A549 (cell line): Measurements from ENCODE around the gene MFAP3L. TPM values are rescaled to one million over a fixed set of nuclear protein-coding genes. Genes with fewer than 3 reads are reported as not detected.

Experiments
- ATAC-seq, 2 experiments: fragments of 200-7000 bp in 1 of 2; fragments of >200 bp in 1 of 2; cut with Nextera tagmentation in 1 of 2; cut with Tn5 transposase in 1 of 2; 3 replicates each; pipeline versions ENCODE4 v1.8.0 to v1.9.1; 2018 to 2020; ENCODE audit warnings: mild to moderate bottlenecking in 1 of 2, moderate library complexity in 1 of 2
- CTCF ChIA-PET: fragments of 300-600 bp; sonication (Branson Sonifier 250); formaldehyde crosslinking; extraction: SDS; loops from one replicate; lab custom pipeline; 2021; ENCODE audit warnings: antibody characterized with exemption, inconsistent platforms; lab: Yijun Ruan, JAX
- POLR2A ChIA-PET: fragments of 350-600 bp; formaldehyde crosslinking; extraction: SDS; loops from one replicate; lab custom pipeline; 2021; ENCODE audit warnings: antibody characterized with exemption, inconsistent platforms; lab: Yijun Ruan, JAX
- DNase-seq, 2 experiments: peaks; one replicate each; pipeline versions ENCODE4 v3.0.0 to v3.0.0-alpha.2; 2011 to 2016; ENCODE audit warnings: low read depth in 1 of 2, low spot score in 1 of 2
- FAIRE-seq: peaks from 2 replicates; lab custom pipeline; 2011; peaks lifted over from hg19 to GRCh38; lab: Jason Lieb, UNC
- H3K27ac ChIP-seq, 2 experiments: fragments of >200 bp; sonication (Bioruptor Twin); formaldehyde crosslinking; 3 replicates each; pipeline ENCODE4 v1.5.1; 2016 to 2017
- H3K4me1 ChIP-seq: fragments of >200 bp; sonication (Bioruptor Twin); formaldehyde crosslinking; 3 replicates; pipeline ENCODE4 v1.6.1; 2016
- H3K4me2 ChIP-seq: fragments of >200 bp; sonication (Bioruptor Twin); formaldehyde crosslinking; 3 replicates; pipeline ENCODE4 v1.6.1; 2016
- H3K4me3 ChIP-seq: fragments of >200 bp; sonication (Bioruptor Twin); formaldehyde crosslinking; 3 replicates; pipeline ENCODE4 v1.5.1; 2016
- H3K9me3 ChIP-seq: fragments of >200 bp; sonication (Bioruptor Twin); formaldehyde crosslinking; 3 replicates; pipeline ENCODE4 v1.6.1; 2016
- CBX8 ChIP-seq: fragments of 200-600 bp; sonication (generic); IDR thresholded peaks from 2 replicates; pipeline ENCODE4 v1.6.1; 2016
- CEBPB ChIP-seq, 2 experiments: fragments of >200 bp in 1 of 2; sonication (Bioruptor Twin) in 1 of 2; formaldehyde crosslinking in 1 of 2; IDR thresholded peaks; 2 replicates each; pipeline ENCODE4 v1.6.1; 2012 to 2016
- CHD4 ChIP-seq: fragments of 200-600 bp; sonication (generic); IDR thresholded peaks from 2 replicates; pipeline ENCODE4 v1.6.1; 2016; ENCODE audit warnings: antibody characterized with exemption, mild to moderate bottlenecking, borderline replicate concordance
- EHMT2 ChIP-seq: fragments of 200-600 bp; sonication (generic); IDR thresholded peaks from 2 replicates; pipeline ENCODE4 v1.6.1; 2016; ENCODE audit warnings: antibody characterized with exemption, low read depth, mild to moderate bottlenecking, moderate library complexity
- ESRRA ChIP-seq: fragments of 150-350 bp; IDR thresholded peaks from 2 replicates; pipeline ENCODE4 v1.6.1; 2014; ENCODE audit warnings: mild to moderate bottlenecking, low read length, borderline replicate concordance
- FOSB ChIP-seq: fragments of 250-450 bp; sonication (Bioruptor Pico); IDR thresholded peaks from 2 replicates; pipeline ENCODE4 v1.5.0; 2020; ENCODE audit warnings: mild to moderate bottlenecking, moderate library complexity
- GATA3 ChIP-seq: IDR thresholded peaks from 2 replicates; pipeline ENCODE4 v1.6.1; 2012; ENCODE audit warnings: borderline replicate concordance
- HDAC2 ChIP-seq: fragments of 200-600 bp; sonication (generic); IDR thresholded peaks from 2 replicates; pipeline ENCODE4 v1.6.1; 2016
- HEYL ChIP-seq: fragments of 250-450 bp; sonication (Bioruptor Pico); IDR thresholded peaks from 2 replicates; pipeline ENCODE4 v1.8.0; 2021; ENCODE audit warnings: mild to moderate bottlenecking, moderate library complexity
- HOXB13 ChIP-seq: fragments of 250-450 bp; sonication (Bioruptor Pico); IDR thresholded peaks from 2 replicates; pipeline ENCODE4 v1.5.0; 2020; ENCODE audit warnings: low read depth, mild to moderate bottlenecking, moderate library complexity
- HOXB5 ChIP-seq: fragments of 250-450 bp; sonication (Bioruptor Pico); IDR thresholded peaks from 2 replicates; pipeline ENCODE4 v1.5.0; 2020; ENCODE audit warnings: mild to moderate bottlenecking, moderate library complexity
- JUN ChIP-seq, 2 experiments: fragments of >200 bp; sonication (Bioruptor Twin); formaldehyde crosslinking; IDR thresholded peaks; 2 replicates in 1 of 2; 3 replicates in 1 of 2; pipeline ENCODE4 v1.6.1; 2016 to 2017
- MAZ ChIP-seq: fragments of 150-350 bp; IDR thresholded peaks from 2 replicates; pipeline ENCODE4 v1.6.1; 2014; ENCODE audit warnings: antibody characterized with exemption, low read depth, low read length, borderline replicate concordance
- NFE2L2 ChIP-seq: fragments of 150-350 bp; conservative IDR thresholded peaks from 2 replicates; pipeline ENCODE4 v1.6.1; 2014; ENCODE audit warnings: low read length
- NPAS2 ChIP-seq: fragments of 250-450 bp; sonication (Bioruptor Pico); IDR thresholded peaks from 2 replicates; pipeline ENCODE4 v1.8.0; 2022; ENCODE audit warnings: mild to moderate bottlenecking, moderate library complexity, borderline replicate concordance
- NR3C1 ChIP-seq: fragments of >200 bp; sonication (Bioruptor Twin); formaldehyde crosslinking; IDR thresholded peaks from 3 replicates; pipeline ENCODE4 v1.6.1; 2017
- RAD21 ChIP-seq, 2 experiments: fragments of >200 bp in 1 of 2; sonication (Bioruptor Twin) in 1 of 2; formaldehyde crosslinking in 1 of 2; IDR thresholded peaks in 1 of 2; conservative IDR thresholded peaks in 1 of 2; 2 replicates in 1 of 2; 3 replicates in 1 of 2; pipeline ENCODE4 v1.6.1; 2012 to 2018; ENCODE audit warnings: inconsistent platforms in 1 of 2
- RCOR1 ChIP-seq: fragments of 150-350 bp; IDR thresholded peaks from 2 replicates; pipeline ENCODE4 v1.6.1; 2014; ENCODE audit warnings: antibody characterized with exemption, low read length, low read depth
- RFX5 ChIP-seq: fragments of 450-650 bp; IDR thresholded peaks from 2 replicates; pipeline ENCODE4 v1.7.1; 2014; ENCODE audit warnings: antibody characterized with exemption, mild to moderate bottlenecking, moderate library complexity
- RNF2 ChIP-seq: fragments of 200-600 bp; sonication (generic); IDR thresholded peaks from 2 replicates; pipeline ENCODE4 v1.6.1; 2016; ENCODE audit warnings: low read depth, mild to moderate bottlenecking, antibody characterized with exemption, moderate library complexity, borderline replicate concordance
- SREBF2 ChIP-seq: fragments of 450-650 bp; IDR thresholded peaks from 2 replicates; pipeline ENCODE4 v1.6.1; 2014; ENCODE audit warnings: mild to moderate bottlenecking, moderate library complexity
- TFCP2L1 ChIP-seq: fragments of 250-450 bp; sonication (Bioruptor Pico); IDR thresholded peaks from 2 replicates; pipeline ENCODE4 v1.5.0; 2021; ENCODE audit warnings: mild to moderate bottlenecking
- ZFP36 ChIP-seq: fragments of 450-650 bp; IDR thresholded peaks from 2 replicates; pipeline ENCODE4 v1.6.1; 2014; ENCODE audit warnings: borderline replicate concordance; ENCODE audit not compliant: partially characterized antibody
- WGBS: methylation state at CpG from one replicate; pipeline ENCODE4 v1.1.6; 2017; ENCODE audit errors: missing lambda C conversion rate; 5-methylcytosine and 5-hydroxymethylcytosine counted together
- polyA plus RNA-seq, 4 experiments: library from polyadenylated mRNA; depleted of rRNA in 3 of 4; stranded (reverse); fragments of >200 nt; fragmentation: RNase III in 1 of 4; extraction: RNeasy Plus Mini Kit Qiagen cat#74134 plus additional on column Dnase treatment in 1 of 4; gene quantifications; 2 replicates in 3 of 4; 3 replicates in 1 of 4; pipeline ENCODE4 v1.2.3, GENCODE V29; 2011 to 2017
- TF ChIP-seq, protein P1 (sequence below): IDR thresholded peaks from 2 replicates; pipeline ENCODE4 v1.6.1; 2012; ENCODE audit warnings: low read depth, borderline replicate concordance
- TF ChIP-seq, protein P2 (sequence below): fragments of 250-450 bp; sonication (Bioruptor Pico); IDR thresholded peaks from 2 replicates; pipeline ENCODE4 v1.5.0; 2021; ENCODE audit warnings: mild to moderate bottlenecking, moderate library complexity, borderline replicate concordance
- TF ChIP-seq, protein P3 (sequence below): fragments of 200-600 bp; sonication (generic); IDR thresholded peaks from 2 replicates; pipeline ENCODE4 v1.6.1; 2016; ENCODE audit warnings: antibody characterized with exemption, mild to moderate bottlenecking, moderate library complexity
- TF ChIP-seq, protein P4 (sequence below): fragments of >200 bp; sonication (Bioruptor Twin); formaldehyde crosslinking; IDR thresholded peaks from 3 replicates; pipeline ENCODE4 v1.6.1; 2016
- TF ChIP-seq, protein P5 (sequence below): fragments of 450-650 bp; IDR thresholded peaks from 2 replicates; pipeline ENCODE4 v1.6.1; 2014; ENCODE audit warnings: antibody characterized with exemption
- TF ChIP-seq, protein P6 (sequence below): fragments of 150-350 bp; IDR thresholded peaks from 2 replicates; pipeline ENCODE4 v1.6.1; 2014; ENCODE audit warnings: low read depth, mild to moderate bottlenecking, low read length

The MFAP3L gene
- polyA plus RNA-seq, 2 of the 4 experiments (the other 2 are of a cell fraction) = 7.0 to 7.5 TPM

DNA sequence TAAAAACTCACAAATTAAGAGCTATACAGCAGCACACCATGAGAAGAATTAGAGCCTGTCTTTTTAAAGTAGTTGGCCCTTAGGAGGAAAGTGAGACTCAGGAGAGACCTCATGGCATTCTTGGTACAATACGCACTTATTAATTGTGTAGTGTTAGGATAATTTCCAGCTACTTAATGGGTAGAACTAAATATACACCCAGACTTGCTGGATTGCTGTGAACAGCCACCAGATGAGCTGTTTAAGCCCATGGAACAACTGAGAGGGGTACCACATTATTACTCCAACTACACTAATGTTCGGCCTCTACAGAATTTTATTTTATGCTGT, 13.6 kb downstream of the MFAP3L start:
- 91% methylated on average over 2 of the region's 2 CpGs for WGBS

DNA sequence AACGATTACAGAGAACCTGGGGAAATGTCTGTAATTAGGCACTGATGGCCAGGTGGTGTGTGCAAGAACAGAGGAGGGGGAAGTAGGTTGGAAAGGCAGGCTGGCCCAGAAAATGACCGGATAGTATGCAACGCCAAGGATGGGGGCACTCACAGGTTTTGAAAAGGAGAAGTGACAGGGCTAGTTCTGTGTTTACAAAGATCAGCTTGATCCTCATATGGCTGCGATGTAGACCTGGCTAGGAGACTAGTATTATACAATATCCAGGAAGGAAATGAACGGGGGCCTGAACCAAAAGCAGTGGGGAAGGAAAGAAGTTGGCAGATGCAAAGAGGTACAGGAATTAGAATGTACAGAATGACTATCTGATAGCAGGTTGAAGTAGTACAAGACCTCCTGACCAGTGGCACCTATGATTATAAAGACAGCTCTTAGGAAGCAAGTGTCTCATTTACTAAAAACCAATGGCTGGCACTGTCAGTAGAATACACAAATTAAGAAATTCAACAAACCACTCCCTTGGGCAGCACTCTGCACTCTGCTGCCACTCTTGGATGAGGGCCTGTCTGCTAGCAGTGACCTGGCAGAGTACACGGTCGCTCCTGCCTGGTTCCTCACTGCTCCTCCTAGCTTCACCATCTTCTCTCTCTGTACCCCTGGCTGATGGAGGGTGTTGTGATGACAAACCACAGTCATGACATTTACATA, 14.1 kb downstream of the MFAP3L start:
- ChIA-PET POLR2A (no interaction called here), CTCF (interaction anchor here (1.4 kb wide), 1 partner anchor 202 kb away, joined by 5 read pairs; no protein-coding TSS in a partner anchor)
- ATAC-seq = no peak
- TF ChIP-seq, protein P1, sequence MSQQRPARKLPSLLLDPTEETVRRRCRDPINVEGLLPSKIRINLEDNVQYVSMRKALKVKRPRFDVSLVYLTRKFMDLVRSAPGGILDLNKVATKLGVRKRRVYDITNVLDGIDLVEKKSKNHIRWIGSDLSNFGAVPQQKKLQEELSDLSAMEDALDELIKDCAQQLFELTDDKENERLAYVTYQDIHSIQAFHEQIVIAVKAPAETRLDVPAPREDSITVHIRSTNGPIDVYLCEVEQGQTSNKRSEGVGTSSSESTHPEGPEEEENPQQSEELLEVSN = no peak
- TF ChIP-seq MAZ = no peak
- TF ChIP-seq, protein P2, sequence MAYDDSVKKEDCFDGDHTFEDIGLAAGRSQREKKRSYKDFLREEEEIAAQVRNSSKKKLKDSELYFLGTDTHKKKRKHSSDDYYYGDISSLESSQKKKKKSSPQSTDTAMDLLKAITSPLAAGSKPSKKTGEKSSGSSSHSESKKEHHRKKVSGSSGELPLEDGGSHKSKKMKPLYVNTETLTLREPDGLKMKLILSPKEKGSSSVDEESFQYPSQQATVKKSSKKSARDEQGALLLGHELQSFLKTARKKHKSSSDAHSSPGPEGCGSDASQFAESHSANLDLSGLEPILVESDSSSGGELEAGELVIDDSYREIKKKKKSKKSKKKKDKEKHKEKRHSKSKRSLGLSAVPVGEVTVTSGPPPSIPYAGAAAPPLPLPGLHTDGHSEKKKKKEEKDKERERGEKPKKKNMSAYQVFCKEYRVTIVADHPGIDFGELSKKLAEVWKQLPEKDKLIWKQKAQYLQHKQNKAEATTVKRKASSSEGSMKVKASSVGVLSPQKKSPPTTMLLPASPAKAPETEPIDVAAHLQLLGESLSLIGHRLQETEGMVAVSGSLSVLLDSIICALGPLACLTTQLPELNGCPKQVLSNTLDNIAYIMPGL (CRISPR knock-in tag) = no peak
- no peak for TF ChIP-seq RAD21 (conservative IDR thresholded peaks at IDR 0.05 in 1 of 2, IDR thresholded peaks at IDR 0.05 in 1 of 2)
- no peak for TF ChIP-seq HEYL (CRISPR knock-in tag)
- TF ChIP-seq, protein P3, sequence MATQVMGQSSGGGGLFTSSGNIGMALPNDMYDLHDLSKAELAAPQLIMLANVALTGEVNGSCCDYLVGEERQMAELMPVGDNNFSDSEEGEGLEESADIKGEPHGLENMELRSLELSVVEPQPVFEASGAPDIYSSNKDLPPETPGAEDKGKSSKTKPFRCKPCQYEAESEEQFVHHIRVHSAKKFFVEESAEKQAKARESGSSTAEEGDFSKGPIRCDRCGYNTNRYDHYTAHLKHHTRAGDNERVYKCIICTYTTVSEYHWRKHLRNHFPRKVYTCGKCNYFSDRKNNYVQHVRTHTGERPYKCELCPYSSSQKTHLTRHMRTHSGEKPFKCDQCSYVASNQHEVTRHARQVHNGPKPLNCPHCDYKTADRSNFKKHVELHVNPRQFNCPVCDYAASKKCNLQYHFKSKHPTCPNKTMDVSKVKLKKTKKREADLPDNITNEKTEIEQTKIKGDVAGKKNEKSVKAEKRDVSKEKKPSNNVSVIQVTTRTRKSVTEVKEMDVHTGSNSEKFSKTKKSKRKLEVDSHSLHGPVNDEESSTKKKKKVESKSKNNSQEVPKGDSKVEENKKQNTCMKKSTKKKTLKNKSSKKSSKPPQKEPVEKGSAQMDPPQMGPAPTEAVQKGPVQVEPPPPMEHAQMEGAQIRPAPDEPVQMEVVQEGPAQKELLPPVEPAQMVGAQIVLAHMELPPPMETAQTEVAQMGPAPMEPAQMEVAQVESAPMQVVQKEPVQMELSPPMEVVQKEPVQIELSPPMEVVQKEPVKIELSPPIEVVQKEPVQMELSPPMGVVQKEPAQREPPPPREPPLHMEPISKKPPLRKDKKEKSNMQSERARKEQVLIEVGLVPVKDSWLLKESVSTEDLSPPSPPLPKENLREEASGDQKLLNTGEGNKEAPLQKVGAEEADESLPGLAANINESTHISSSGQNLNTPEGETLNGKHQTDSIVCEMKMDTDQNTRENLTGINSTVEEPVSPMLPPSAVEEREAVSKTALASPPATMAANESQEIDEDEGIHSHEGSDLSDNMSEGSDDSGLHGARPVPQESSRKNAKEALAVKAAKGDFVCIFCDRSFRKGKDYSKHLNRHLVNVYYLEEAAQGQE = no peak
- no peak for TF ChIP-seq NR3C1
- no peak for TF ChIP-seq GATA3
- TF ChIP-seq, protein P4, sequence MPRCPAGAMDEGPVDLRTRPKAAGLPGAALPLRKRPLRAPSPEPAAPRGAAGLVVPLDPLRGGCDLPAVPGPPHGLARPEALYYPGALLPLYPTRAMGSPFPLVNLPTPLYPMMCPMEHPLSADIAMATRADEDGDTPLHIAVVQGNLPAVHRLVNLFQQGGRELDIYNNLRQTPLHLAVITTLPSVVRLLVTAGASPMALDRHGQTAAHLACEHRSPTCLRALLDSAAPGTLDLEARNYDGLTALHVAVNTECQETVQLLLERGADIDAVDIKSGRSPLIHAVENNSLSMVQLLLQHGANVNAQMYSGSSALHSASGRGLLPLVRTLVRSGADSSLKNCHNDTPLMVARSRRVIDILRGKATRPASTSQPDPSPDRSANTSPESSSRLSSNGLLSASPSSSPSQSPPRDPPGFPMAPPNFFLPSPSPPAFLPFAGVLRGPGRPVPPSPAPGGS = no peak
- no peak for TF ChIP-seq CBX8
- no peak for TF ChIP-seq ZFP36
- TF ChIP-seq HOXB13 (CRISPR knock-in tag) = no peak
- TF ChIP-seq RCOR1 = no peak
- no peak for TF ChIP-seq RFX5
- no peak for TF ChIP-seq HDAC2
- TF ChIP-seq TFCP2L1 = no peak
- TF ChIP-seq RNF2 = no peak

More for the DNA sequence above, 13.6 kb downstream of the MFAP3L start:
- TF ChIP-seq TFCP2L1 (no peak), CEBPB (IDR thresholded peaks at IDR 0.05) (no peak), SREBF2 (no peak), EHMT2 (no peak), CHD4 (no peak), ESRRA (no peak), NFE2L2 (no peak), HOXB5 (CRISPR knock-in tag) (no peak), NPAS2 (no peak), MAZ (no peak), JUN (IDR thresholded peaks at IDR 0.05) (no peak), RFX5 (no peak), FOSB (CRISPR knock-in tag) (no peak)
- TF ChIP-seq, protein P5, sequence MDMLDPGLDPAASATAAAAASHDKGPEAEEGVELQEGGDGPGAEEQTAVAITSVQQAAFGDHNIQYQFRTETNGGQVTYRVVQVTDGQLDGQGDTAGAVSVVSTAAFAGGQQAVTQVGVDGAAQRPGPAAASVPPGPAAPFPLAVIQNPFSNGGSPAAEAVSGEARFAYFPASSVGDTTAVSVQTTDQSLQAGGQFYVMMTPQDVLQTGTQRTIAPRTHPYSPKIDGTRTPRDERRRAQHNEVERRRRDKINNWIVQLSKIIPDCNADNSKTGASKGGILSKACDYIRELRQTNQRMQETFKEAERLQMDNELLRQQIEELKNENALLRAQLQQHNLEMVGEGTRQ = no peak
- TF ChIP-seq, protein P4 = no peak
- TF ChIP-seq, protein P6, sequence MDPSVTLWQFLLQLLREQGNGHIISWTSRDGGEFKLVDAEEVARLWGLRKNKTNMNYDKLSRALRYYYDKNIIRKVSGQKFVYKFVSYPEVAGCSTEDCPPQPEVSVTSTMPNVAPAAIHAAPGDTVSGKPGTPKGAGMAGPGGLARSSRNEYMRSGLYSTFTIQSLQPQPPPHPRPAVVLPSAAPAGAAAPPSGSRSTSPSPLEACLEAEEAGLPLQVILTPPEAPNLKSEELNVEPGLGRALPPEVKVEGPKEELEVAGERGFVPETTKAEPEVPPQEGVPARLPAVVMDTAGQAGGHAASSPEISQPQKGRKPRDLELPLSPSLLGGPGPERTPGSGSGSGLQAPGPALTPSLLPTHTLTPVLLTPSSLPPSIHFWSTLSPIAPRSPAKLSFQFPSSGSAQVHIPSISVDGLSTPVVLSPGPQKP = no peak
- DNase-seq (no peak), FAIRE-seq (no peak), ATAC-seq (no peak)
- H3K4me2 ChIP-seq = no peak overlapping the region
- POLR2A ChIA-PET = no interaction called here
- no peaks in the 10 kb centered on the region for H3K9me3 ChIP-seq
- H3K27ac ChIP-seq = no peak overlapping the region
- no peak overlapping the region for H3K4me3 ChIP-seq
- no peaks in the 10 kb centered on the region for H3K4me1 ChIP-seq
- CTCF ChIA-PET = interaction anchor here (1.4 kb wide), 1 partner anchor 203 kb away, joined by 5 read pairs; no protein-coding TSS in a partner anchor

More for the DNA sequence above, 14.1 kb downstream of the MFAP3L start:
- H3K4me3 ChIP-seq = no peak overlapping the region
- no peaks in the 10 kb centered on the region for H3K9me3 ChIP-seq
- WGBS = 75% methylated on average over 7 of the region's 7 CpGs
- DNase-seq (no peak), FAIRE-seq (no peak)
- H3K4me1 ChIP-seq = no peaks in the 10 kb centered on the region
- no peak overlapping the region for H3K4me2 ChIP-seq
- H3K27ac ChIP-seq = no peak overlapping the region
